C4-2B (cell line): Measurements from ENCODE around the gene DTX1.

Experiments used
- CTCF ChIP-seq: fragments of 450-650 bp; conservative IDR thresholded peaks from 2 replicates; pipeline ENCODE4 v1.5.1; 2017; ENCODE audit warnings: mild to moderate bottlenecking
- ZFX ChIP-seq: fragments of 450-650 bp; IDR thresholded peaks from 2 replicates; pipeline ENCODE4 v1.6.1; 2017

GRCh38 chr12:113082486-113083148 is 26.1 kb downstream of the DTX1 start:
- TF ChIP-seq CTCF (no peak), ZFX (no peak)
